ENCODE data around the gene EFHD1.

EFHD1 gene

GRCh38 chr2:232592772-232593395 is 40.5 kb upstream of the EFHD1 start:
- DNase-seq (ENCODE audit: low read depth in 2 of 2) = peak; percentile 73 to 89
- TF ChIP-seq CTCF (IDR thresholded peaks at IDR 0.05; ENCODE audit: low read depth, low read length) = peak; percentile 26
- no peak overlapping the region for H3K4me3 ChIP-seq (replicated peaks in 1 of 2; ENCODE audit: low read depth in 2 of 2, low read length in 2 of 2)

- no peak overlapping the region for H3K4me3 ChIP-seq (replicated peaks in 1 of 2; ENCODE audit: low read depth in 2 of 2, low read length in 2 of 2)
- no peak for DNase-seq (ENCODE audit: low read depth in 2 of 2)
- no peak for TF ChIP-seq CTCF (IDR thresholded peaks at IDR 0.05; ENCODE audit: low read depth, low read length)
These were observed 39.4 kb upstream of the EFHD1 start for GRCh38 chr2:232593982-232594381.

GRCh38 chr2:232597362-232598079 is 35.9 kb upstream of the EFHD1 start:
- TF ChIP-seq CTCF (IDR thresholded peaks at IDR 0.05; ENCODE audit: low read depth, low read length) = no peak
- no peak for DNase-seq (ENCODE audit: low read depth in 2 of 2)
- no peak overlapping the region for H3K4me3 ChIP-seq (replicated peaks in 1 of 2; ENCODE audit: low read depth in 2 of 2, low read length in 2 of 2)

- no peak overlapping the region for H3K4me3 ChIP-seq (replicated peaks in 1 of 2; ENCODE audit: low read depth in 2 of 2, low read length in 2 of 2)
- TF ChIP-seq CTCF (IDR thresholded peaks at IDR 0.05; ENCODE audit: low read depth, low read length) = no peak
- DNase-seq (ENCODE audit: low read depth in 2 of 2) = no peak
These were observed 35.1 kb upstream of the EFHD1 start for GRCh38 chr2:232598293-232598692.

GRCh38 chr2:232600053-232600773 is 33.2 kb upstream of the EFHD1 start:
- no peak for TF ChIP-seq CTCF (IDR thresholded peaks at IDR 0.05; ENCODE audit: low read depth, low read length)
- no peak overlapping the region for H3K4me3 ChIP-seq (replicated peaks in 1 of 2; ENCODE audit: low read depth in 2 of 2, low read length in 2 of 2)
- DNase-seq (ENCODE audit: low read depth in 2 of 2) = no peak

- DNase-seq (ENCODE audit: low read depth in 2 of 2) = no peak
- TF ChIP-seq CTCF (IDR thresholded peaks at IDR 0.05; ENCODE audit: low read depth, low read length) = no peak
- no peak overlapping the region for H3K4me3 ChIP-seq (replicated peaks in 1 of 2; ENCODE audit: low read depth in 2 of 2, low read length in 2 of 2)
These were observed 30.1 kb upstream of the EFHD1 start for GRCh38 chr2:232603283-232603682.
